ENCODE data around the gene OXER1.

Gene OXER1

GRCh38 chr2:42793334-42794270 is 29.7 kb upstream of the OXER1 start:
- no peak for DNase-seq

- no peak for DNase-seq
Measured at GRCh38 chr2:42792583-42793333, 28.8 kb upstream of the OXER1 start, which contains the start of gene HAAO. HAAO (minus strand) TSS chr2:42792583; CDS start chr2:42792536, 47 bp downstream.

GRCh38 chr2:42792087-42792582 is 28.2 kb upstream of the OXER1 start:
- no peak for DNase-seq

GRCh38 chr2:42791606-42792005 is 27.7 kb upstream of the OXER1 start:
- no peak for DNase-seq

- no peak for DNase-seq
Measured at GRCh38 chr2:42789751-42790150, 25.8 kb upstream of the OXER1 start.

GRCh38 chr2:42788882-42789281 is 24.9 kb upstream of the OXER1 start:
- DNase-seq, result no peak

- DNase-seq, result no peak
Measured at GRCh38 chr2:42788478-42788793, 24.5 kb upstream of the OXER1 start.

- DNase-seq, result no peak
Measured at GRCh38 chr2:42787788-42788477, 24.0 kb upstream of the OXER1 start.

- no peak for DNase-seq
Measured at GRCh38 chr2:42787424-42787787, 23.5 kb upstream of the OXER1 start.

GRCh38 chr2:42786561-42787345 is 22.8 kb upstream of the OXER1 start:
- no peak for DNase-seq

GRCh38 chr2:42784204-42784880 is 20.4 kb upstream of the OXER1 start:
- no peak for DNase-seq

GRCh38 chr2:42783511-42783910 is 19.6 kb upstream of the OXER1 start:
- no peak for DNase-seq

GRCh38 chr2:42781181-42781580 is 17.2 kb upstream of the OXER1 start:
- no peak for DNase-seq

- no peak for DNase-seq
Measured at GRCh38 chr2:42777883-42778805, 14.2 kb upstream of the OXER1 start.

- no peak for DNase-seq
Measured at GRCh38 chr2:42775810-42776209, 11.9 kb upstream of the OXER1 start.

- no peak for DNase-seq
Measured at GRCh38 chr2:42775186-42775585, 11.3 kb upstream of the OXER1 start.

- DNase-seq, result no peak
Measured at GRCh38 chr2:42771546-42772153, 7.7 kb upstream of the OXER1 start.

GRCh38 chr2:42770288-42771131 is 6.6 kb upstream of the OXER1 start:
- no peak for DNase-seq

- DNase-seq, result no peak
Measured at GRCh38 chr2:42769583-42770287, 5.8 kb upstream of the OXER1 start.
